HG02884 (cell line): ENCODE measurements around the gene P2RX5.
"Not testable (repeated sequence)": the region's sequence is repeated elsewhere in the genome, so short reads cannot be mapped to it uniquely, and the experiment has no call there.

Experiments used
- ATAC-seq: cut with Tn5 transposase; IDR thresholded peaks from one replicate; pipeline ENCODE4 v1.9.1; 2021; ENCODE audit warnings: mild to moderate bottlenecking, moderate library complexity; ENCODE audit not compliant: unreplicated experiment

P2RX5 gene

GRCh38 chr17:3712811-3713463 lies 17.0 kb upstream of the P2RX5 start:
- ATAC-seq, result no peak

- peak; percentile 90 for ATAC-seq
Measured at GRCh38 chr17:3710951-3711383, 15.0 kb upstream of the P2RX5 start.

- ATAC-seq, result no peak
Measured at GRCh38 chr17:3708366-3708765, 12.4 kb upstream of the P2RX5 start.

GRCh38 chr17:3705718-3705984 lies 9.7 kb upstream of the P2RX5 start:
- not testable (repeated sequence) for ATAC-seq

- no peak for ATAC-seq
Measured at GRCh38 chr17:3704931-3705717, 9.2 kb upstream of the P2RX5 start.

GRCh38 chr17:3702041-3702539 lies 6.1 kb upstream of the P2RX5 start:
- not testable (repeated sequence) for ATAC-seq

GRCh38 chr17:3699951-3700350 lies 4.0 kb upstream of the P2RX5 start:
- no peak for ATAC-seq

GRCh38 chr17:3698139-3698538 lies 2.2 kb upstream of the P2RX5 start:
- no peak for ATAC-seq

- ATAC-seq, result no peak
Measured at GRCh38 chr17:3697103-3697476, 1.1 kb upstream of the P2RX5 start.

GRCh38 chr17:3695129-3695722 lies 729 bp downstream of the P2RX5 start:
- ATAC-seq, result no peak

- ATAC-seq, result no peak
Measured at GRCh38 chr17:3693829-3694231, 2.1 kb downstream of the P2RX5 start.

GRCh38 chr17:3693141-3693540 lies 2.8 kb downstream of the P2RX5 start:
- no peak for ATAC-seq

GRCh38 chr17:3692346-3692745 lies 3.6 kb downstream of the P2RX5 start:
- ATAC-seq, result no peak

- no peak for ATAC-seq
Measured at GRCh38 chr17:3691617-3692067, 4.3 kb downstream of the P2RX5 start.

GRCh38 chr17:3690094-3690715 lies 5.8 kb downstream of the P2RX5 start:
- ATAC-seq, result no peak

- no peak for ATAC-seq
Measured at GRCh38 chr17:3689262-3690093, 6.5 kb downstream of the P2RX5 start.

GRCh38 chr17:3688852-3689261 lies 7.1 kb downstream of the P2RX5 start:
- no peak for ATAC-seq

- no peak for ATAC-seq
Measured at GRCh38 chr17:3688027-3688553, 7.9 kb downstream of the P2RX5 start.

GRCh38 chr17:3685174-3685573 lies 10.8 kb downstream of the P2RX5 start:
- ATAC-seq, result no peak

- ATAC-seq, result no peak
Measured at GRCh38 chr17:3683054-3683511, 12.9 kb downstream of the P2RX5 start.
